A673 (cell line): ENCODE results near the gene PLXNA1.

Source experiments
- EZH2 ChIP-seq: fragments of 200-600 bp; sonication (generic); IDR thresholded peaks from 2 replicates; pipeline ENCODE4 v1.6.1; 2017; ENCODE audit warnings: borderline replicate concordance, low read depth, mild to moderate bottlenecking, mixed read lengths, antibody characterized with exemption, low read length; ENCODE audit not compliant: poor library complexity, severe bottlenecking
- TF ChIP-seq, protein P1 (sequence below): fragments of 300-800, 200-600 bp; sonication (generic); conservative IDR thresholded peaks from 2 replicates; pipeline ENCODE4 v1.5.1; 2017; ENCODE audit warnings: low read depth, mild to moderate bottlenecking, antibody characterized with exemption, low read length, moderate library complexity, mixed read lengths

DNA sequence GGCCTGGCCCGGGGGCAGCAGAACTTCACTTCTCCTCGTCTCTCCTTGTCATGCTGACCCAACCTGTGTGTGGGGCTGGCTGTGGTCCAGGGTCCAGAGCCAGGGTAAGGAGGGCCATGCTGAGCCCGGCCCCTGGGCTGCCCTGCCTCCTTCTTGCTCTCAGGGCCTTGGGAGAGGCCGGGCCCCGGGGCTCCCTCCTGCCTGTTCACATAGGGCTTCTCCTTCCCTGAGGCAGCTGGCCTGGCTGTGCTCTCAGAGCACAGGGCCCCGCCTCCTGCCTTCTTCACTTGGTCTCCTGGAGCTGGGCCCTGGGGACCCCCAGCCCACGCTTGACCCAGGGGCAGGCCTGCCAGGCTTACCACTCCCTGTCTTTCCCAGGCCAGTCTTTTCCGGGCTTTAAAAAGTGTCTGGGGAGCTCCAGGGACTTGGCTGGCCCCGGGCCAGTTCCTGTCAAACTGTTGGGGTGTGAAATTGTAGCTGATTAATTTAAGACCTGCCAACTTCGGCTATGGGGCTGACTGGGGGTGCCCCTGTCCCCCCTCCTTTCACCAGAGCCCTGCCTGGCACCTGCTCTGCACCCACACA, 11.8 kb downstream of the PLXNA1 start:
- TF ChIP-seq, protein P1, sequence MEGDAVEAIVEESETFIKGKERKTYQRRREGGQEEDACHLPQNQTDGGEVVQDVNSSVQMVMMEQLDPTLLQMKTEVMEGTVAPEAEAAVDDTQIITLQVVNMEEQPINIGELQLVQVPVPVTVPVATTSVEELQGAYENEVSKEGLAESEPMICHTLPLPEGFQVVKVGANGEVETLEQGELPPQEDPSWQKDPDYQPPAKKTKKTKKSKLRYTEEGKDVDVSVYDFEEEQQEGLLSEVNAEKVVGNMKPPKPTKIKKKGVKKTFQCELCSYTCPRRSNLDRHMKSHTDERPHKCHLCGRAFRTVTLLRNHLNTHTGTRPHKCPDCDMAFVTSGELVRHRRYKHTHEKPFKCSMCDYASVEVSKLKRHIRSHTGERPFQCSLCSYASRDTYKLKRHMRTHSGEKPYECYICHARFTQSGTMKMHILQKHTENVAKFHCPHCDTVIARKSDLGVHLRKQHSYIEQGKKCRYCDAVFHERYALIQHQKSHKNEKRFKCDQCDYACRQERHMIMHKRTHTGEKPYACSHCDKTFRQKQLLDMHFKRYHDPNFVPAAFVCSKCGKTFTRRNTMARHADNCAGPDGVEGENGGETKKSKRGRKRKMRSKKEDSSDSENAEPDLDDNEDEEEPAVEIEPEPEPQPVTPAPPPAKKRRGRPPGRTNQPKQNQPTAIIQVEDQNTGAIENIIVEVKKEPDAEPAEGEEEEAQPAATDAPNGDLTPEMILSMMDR, result no peak
- no peak for TF ChIP-seq EZH2
